Psoas muscle (tissue), 8 donors: ENCODE data around the gene ATF5. TPM values are rescaled to one million over a fixed set of nuclear protein-coding genes. Genes with fewer than 3 reads are reported as not detected.

Source experiments
- ATAC-seq, 4 donors: fragments of 200-7000 bp; cut with Tn5 transposase; one replicate each; pipeline ENCODE4 v1.9.1; 2020; ENCODE audit warnings: moderate library complexity in 3 of 4, mild to moderate bottlenecking in 2 of 4
- DNase-seq, 2 donors: peaks; one replicate each; pipeline ENCODE4 v3.0.0-alpha.2; 2020
- H3K27ac ChIP-seq: fragments of 200-600 bp; one replicate; pipeline ENCODE4 v1.8.0; 2022
- H3K27me3 ChIP-seq, 3 donors: fragments of 200-600 bp in 1 of 3; one replicate each; pipeline versions ENCODE4 v1.6.1 to v1.8.0; 2013 to 2022; ENCODE audit warnings: low read length in 2 of 3, mild to moderate bottlenecking in 2 of 3, moderate library complexity in 1 of 3; ENCODE audit not compliant: insufficient read depth in 3 of 3
- H3K36me3 ChIP-seq, 2 donors: fragments of 200-600 bp in 1 of 2; one replicate each; pipeline versions ENCODE4 v1.6.1 to v1.8.0; 2013 to 2022; ENCODE audit warnings: low read depth in 1 of 2, mild to moderate bottlenecking in 1 of 2, moderate library complexity in 1 of 2; ENCODE audit not compliant: insufficient read depth in 1 of 2
- H3K4me1 ChIP-seq: fragments of 200-600 bp; one replicate; pipeline ENCODE4 v1.8.0; 2022
- H3K4me3 ChIP-seq: fragments of 200-600 bp; one replicate; pipeline ENCODE4 v1.8.0; 2022; ENCODE audit warnings: mild to moderate bottlenecking
- H3K9me3 ChIP-seq: fragments of 200-600 bp; one replicate; pipeline ENCODE4 v1.8.0; 2022
- WGBS, 3 donors: extraction: QIAGEN DNeasy Blood & Tissue Kit; methylation state at CpG; one replicate each; pipeline versions ENCODE4 v1.1.6 to v1.1.7; 2013; 5-methylcytosine and 5-hydroxymethylcytosine counted together
- intact Hi-C, 2 donors: fragments of 100-400 bp; cut with DNase I; formaldehyde crosslinking; loops; one replicate each; pipeline versions ENCODE4 v1.11.0 to v1.14.2; 2022
- polyA plus RNA-seq, 3 donors: library from polyadenylated mRNA; stranded (reverse); fragments of 200-250 nt; gene quantifications; one replicate each; pipeline ENCODE4 v1.2.3, GENCODE V29; 2013
- total RNA-seq, 4 donors: library from RNA; stranded (reverse); fragmentation: NEBNext Ultra II Directional in 2 of 4; extraction: Animal tissue kit (Norgen Biotek cat#: 25700) in 2 of 4; gene quantifications; one replicate each; pipeline versions ENCODE4 v1.2.1 to v1.2.4, GENCODE V29; 2021 to 2023
- TF ChIP-seq, protein P1 (sequence below): fragments of 200-600 bp; IDR thresholded peaks from one replicate; pipeline ENCODE4 v1.8.0; 2022; ENCODE audit warnings: antibody characterized with exemption
- donor health status: healthy with polysubstance abuse.
- donor health status: DM: no; HTN: no; CAD: no; lungs with moderate emphysema.
- donor health status: Bipolar disorder and iron deficiency.
- donor health status: healthy.
- donor health status: DM: yes; HTN: yes; CAD: no.
- donor health status: DM: no; HTN: no; CAD: no.
- donor health status: DM: no; HTN: no; CAD: no.
- donor health status: DM: yes; HTN: yes; CAD: no.

The ATF5 gene
- total and polyA plus RNA-seq, 7 donors, result 10.0 to 39.4 (median 21.0) TPM

DNA sequence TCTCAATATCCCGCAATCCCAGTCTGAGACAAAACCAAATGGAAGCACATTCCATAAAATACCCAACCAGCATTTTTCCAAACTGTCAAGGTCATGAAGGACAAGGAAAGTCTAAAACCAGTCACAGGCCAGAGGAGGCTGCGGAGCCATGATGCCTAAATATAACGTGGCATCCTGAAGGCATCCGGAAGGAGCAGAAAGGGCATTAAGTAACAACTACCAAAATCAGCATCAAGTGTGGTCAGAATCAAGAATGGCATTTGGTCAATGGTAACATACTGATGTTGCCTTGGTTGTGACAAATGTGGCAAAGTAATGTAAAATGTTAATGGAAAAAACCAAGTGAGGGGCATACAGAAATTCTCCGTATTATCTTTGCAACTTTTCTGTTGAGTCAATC lies 3.5 kb upstream of the ATF5 start:
- Histone ChIP-seq H3K27ac (no peak overlapping the region), H3K9me3 (no peaks in the 10 kb centered on the region), H3K27me3 (no peaks in the 10 kb centered on the region), H3K4me3 (no peak overlapping the region), H3K4me1 (peaks cover 30% of the 10 kb centered on the region), H3K36me3 (peaks cover 0 to 56% of the 10 kb centered on the region in 2 donors)
- intact Hi-C loops, result loop anchor here in 1 of 2 donors (5.0 kb wide), 1 partner anchor 33 kb away; no protein-coding TSS in a partner anchor
- WGBS, 3 donors, result 76 to 91% (median 84%) methylated on average over 5 of the region's 5 CpGs
- TF ChIP-seq, protein P1, sequence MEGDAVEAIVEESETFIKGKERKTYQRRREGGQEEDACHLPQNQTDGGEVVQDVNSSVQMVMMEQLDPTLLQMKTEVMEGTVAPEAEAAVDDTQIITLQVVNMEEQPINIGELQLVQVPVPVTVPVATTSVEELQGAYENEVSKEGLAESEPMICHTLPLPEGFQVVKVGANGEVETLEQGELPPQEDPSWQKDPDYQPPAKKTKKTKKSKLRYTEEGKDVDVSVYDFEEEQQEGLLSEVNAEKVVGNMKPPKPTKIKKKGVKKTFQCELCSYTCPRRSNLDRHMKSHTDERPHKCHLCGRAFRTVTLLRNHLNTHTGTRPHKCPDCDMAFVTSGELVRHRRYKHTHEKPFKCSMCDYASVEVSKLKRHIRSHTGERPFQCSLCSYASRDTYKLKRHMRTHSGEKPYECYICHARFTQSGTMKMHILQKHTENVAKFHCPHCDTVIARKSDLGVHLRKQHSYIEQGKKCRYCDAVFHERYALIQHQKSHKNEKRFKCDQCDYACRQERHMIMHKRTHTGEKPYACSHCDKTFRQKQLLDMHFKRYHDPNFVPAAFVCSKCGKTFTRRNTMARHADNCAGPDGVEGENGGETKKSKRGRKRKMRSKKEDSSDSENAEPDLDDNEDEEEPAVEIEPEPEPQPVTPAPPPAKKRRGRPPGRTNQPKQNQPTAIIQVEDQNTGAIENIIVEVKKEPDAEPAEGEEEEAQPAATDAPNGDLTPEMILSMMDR, result no peak
- DNase-seq (no peak), ATAC-seq (no peak)

- WGBS, 3 donors, result 87 to 93% (median 88%) methylated on average over 10 of the region's 10 CpGs
- TF ChIP-seq, protein P1, result no peak
- no peak for DNase-seq
- no peak for ATAC-seq
- no peak overlapping the region for H3K4me3 ChIP-seq
- H3K36me3 ChIP-seq, result peaks cover 0 to 59% of the 10 kb centered on the region in 2 donors
- H3K4me1 ChIP-seq, result peaks cover 30% of the 10 kb centered on the region
- H3K27ac ChIP-seq, result no peak overlapping the region
- H3K27me3 ChIP-seq, result no peaks in the 10 kb centered on the region
- intact Hi-C loops, result loop anchor here in 1 of 2 donors (5.0 kb wide), 1 partner anchor 34 kb away; no protein-coding TSS in a partner anchor
- H3K9me3 ChIP-seq, result no peaks in the 10 kb centered on the region
Measured at GRCh38 chr19:49926515-49926914, 2.5 kb upstream of the ATF5 start.

DNA sequence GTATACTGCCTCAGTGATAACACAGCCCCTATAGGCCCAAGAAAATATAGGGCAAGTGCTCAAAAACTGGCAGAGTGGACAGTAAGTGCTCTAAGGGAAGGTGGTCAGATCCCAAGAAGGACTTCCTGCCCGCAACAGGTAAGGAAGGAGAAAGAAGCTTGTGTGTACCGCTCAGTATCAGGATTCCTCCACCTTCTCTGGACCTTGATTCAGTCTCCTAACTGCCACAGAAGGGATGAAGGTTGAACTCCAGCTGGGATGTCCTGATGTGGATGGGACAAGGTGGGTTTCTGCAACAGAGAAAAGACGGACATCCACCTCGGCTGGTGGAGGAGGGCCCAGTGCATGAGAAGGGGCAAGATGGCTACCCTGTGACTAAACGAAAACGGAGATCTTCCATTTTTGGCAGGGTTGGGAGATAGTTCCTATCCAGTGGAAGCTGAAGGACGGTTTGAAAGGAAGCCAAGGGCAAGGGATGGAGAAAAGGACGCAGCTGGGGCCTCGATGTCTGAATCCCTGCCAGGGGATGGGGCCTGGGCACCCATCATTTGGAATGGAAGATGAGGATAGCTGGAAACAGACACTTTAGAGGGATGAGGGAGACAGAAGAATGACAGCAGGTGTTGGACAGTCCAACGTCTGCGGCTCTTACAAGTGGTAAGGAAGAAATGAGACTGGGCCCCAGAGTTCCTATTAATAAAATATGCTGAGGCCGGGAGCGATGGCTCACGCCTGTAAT lies 1.3 kb upstream of the ATF5 start:
- Histone ChIP-seq H3K4me1 (peaks cover 30% of the 10 kb centered on the region), H3K36me3 (peaks cover 0 to 51% of the 10 kb centered on the region in 2 donors), H3K27me3 (no peaks in the 10 kb centered on the region), H3K9me3 (no peaks in the 10 kb centered on the region), H3K4me3 (peak overlapping the region; percentile 98), H3K27ac (peak overlapping the region; percentile 88)
- TF ChIP-seq, protein P1, result no peak
- no peak for DNase-seq
- intact Hi-C loops, result loop anchor here in 1 of 2 donors (5.0 kb wide), 1 partner anchor 35 kb away; no protein-coding TSS in a partner anchor
- ATAC-seq, result no peak
- WGBS, 3 donors, result 54 to 63% (median 56%) methylated on average over 14 of the region's 14 CpGs

GRCh38 chr19:49929611-49930482 lies 842 bp downstream of the ATF5 start:
- H3K4me3 ChIP-seq, result peak overlapping the region; percentile 98
- WGBS, 3 donors, result 2 to 4% (median 3%) methylated on average over 43 of the region's 43 CpGs
- DNase-seq (peak; percentile 92 to 95), ATAC-seq (peak; percentile 88 to 93 (median 92))
- intact Hi-C loops, result loop anchor here (5.0 to 10.0 kb wide), 2 partner anchors 38 to 205 kb away; no protein-coding TSS in a partner anchor
- H3K36me3 ChIP-seq, result peaks cover 0 to 35% of the 10 kb centered on the region in 2 donors
- TF ChIP-seq, protein P1, result no peak
- peak overlapping the region; percentile 88 for H3K27ac ChIP-seq
- no peaks in the 10 kb centered on the region for H3K27me3 ChIP-seq
- no peaks in the 10 kb centered on the region for H3K9me3 ChIP-seq
- peaks cover 25% of the 10 kb centered on the region for H3K4me1 ChIP-seq
